ENCODE data around the gene KLHDC1. TPM values are rescaled to one million over a fixed set of nuclear protein-coding genes. Genes with fewer than 3 reads are reported as not detected.
"Not testable (repeated sequence)": the region's sequence is repeated elsewhere in the genome, so short reads cannot be mapped to it uniquely, and the experiment has no call there.

Gene KLHDC1
- total and polyA plus RNA-seq, 2 donors (not counting 1 experiment from before 2014, with no cell fraction given) = 3.0 to 11.7 TPM

GRCh38 chr14:49702725-49703124 lies 9.8 kb downstream of the KLHDC1 start:
- H4K20me1 ChIP-seq (ENCODE audit: control insufficient read depth, insufficient read depth, low read length, poor library complexity, severe bottlenecking) = no peaks in the 10 kb centered on the region
- DNase-seq (no peak), ATAC-seq (ENCODE audit: low read depth) (no peak)
- TF ChIP-seq, protein P1, sequence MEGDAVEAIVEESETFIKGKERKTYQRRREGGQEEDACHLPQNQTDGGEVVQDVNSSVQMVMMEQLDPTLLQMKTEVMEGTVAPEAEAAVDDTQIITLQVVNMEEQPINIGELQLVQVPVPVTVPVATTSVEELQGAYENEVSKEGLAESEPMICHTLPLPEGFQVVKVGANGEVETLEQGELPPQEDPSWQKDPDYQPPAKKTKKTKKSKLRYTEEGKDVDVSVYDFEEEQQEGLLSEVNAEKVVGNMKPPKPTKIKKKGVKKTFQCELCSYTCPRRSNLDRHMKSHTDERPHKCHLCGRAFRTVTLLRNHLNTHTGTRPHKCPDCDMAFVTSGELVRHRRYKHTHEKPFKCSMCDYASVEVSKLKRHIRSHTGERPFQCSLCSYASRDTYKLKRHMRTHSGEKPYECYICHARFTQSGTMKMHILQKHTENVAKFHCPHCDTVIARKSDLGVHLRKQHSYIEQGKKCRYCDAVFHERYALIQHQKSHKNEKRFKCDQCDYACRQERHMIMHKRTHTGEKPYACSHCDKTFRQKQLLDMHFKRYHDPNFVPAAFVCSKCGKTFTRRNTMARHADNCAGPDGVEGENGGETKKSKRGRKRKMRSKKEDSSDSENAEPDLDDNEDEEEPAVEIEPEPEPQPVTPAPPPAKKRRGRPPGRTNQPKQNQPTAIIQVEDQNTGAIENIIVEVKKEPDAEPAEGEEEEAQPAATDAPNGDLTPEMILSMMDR (IDR thresholded peaks at IDR 0.05) = no peak
- TF ChIP-seq EZH2 (IDR thresholded peaks at IDR 0.05; ENCODE audit: borderline replicate concordance, insufficient read depth, low read depth, low read length, poor library complexity, severe bottlenecking) = no peak
- H3K4me2 ChIP-seq (replicated peaks; ENCODE audit: low read depth, low read length, poor library complexity, severe bottlenecking) = no peak overlapping the region
- ChIA-PET CTCF (no interaction called here), POLR2A (no interaction called here)
- H3K27ac ChIP-seq (ENCODE audit: low read length in 2 of 2) = no peak overlapping the region
- no peaks in the 10 kb centered on the region for H3K9me3 ChIP-seq (ENCODE audit: control extremely low read depth in 1 of 3, control insufficient read depth in 2 of 3, insufficient read depth in 1 of 3, low read length in 2 of 3)
- Mint-ChIP-seq H3K9me3 (ENCODE audit: insufficient read depth) (no peaks in the 10 kb centered on the region), H3K4me3 (no peak overlapping the region), H3K4me1 (no peaks in the 10 kb centered on the region), H3K27me3 (no peaks in the 10 kb centered on the region), H3K27ac (no peak overlapping the region)
- 100% methylated on average over 1 of the region's 4 CpGs for WGBS (ENCODE audit: insufficient coverage)
- H3K27me3 ChIP-seq (replicated peaks in 1 of 4; ENCODE audit: control extremely low read depth in 1 of 4, control insufficient read depth in 3 of 4, insufficient read depth in 4 of 4, low read length in 3 of 4) = no peaks in the 10 kb centered on the region
- peaks cover 0 to 4% of the 10 kb centered on the region in 2 experiments for H3K36me3 ChIP-seq (replicated peaks in 1 of 2; ENCODE audit: control extremely low read depth in 1 of 2, control insufficient read depth in 1 of 2, extremely low read depth in 1 of 2, insufficient read depth in 2 of 2, low read length in 1 of 2)
- H3K79me2 ChIP-seq (ENCODE audit: control insufficient read depth, insufficient read depth, low read length) = no peaks in the 10 kb centered on the region
- intact Hi-C loops (cut with micrococcal nuclease) = no loop called here
- H3K4me3 ChIP-seq (ENCODE audit: control extremely low read depth in 1 of 5, extremely low read depth in 1 of 5, insufficient read depth in 1 of 5, low read depth in 2 of 5, low read length in 4 of 5) = no peak overlapping the region
- no peak overlapping the region for H3K9ac ChIP-seq (ENCODE audit: low read length)
- H2AFZ ChIP-seq (ENCODE audit: insufficient read depth, low read depth, low read length, poor library complexity, severe bottlenecking) = no peak overlapping the region
- H3K4me1 ChIP-seq (ENCODE audit: control insufficient read depth in 2 of 2, insufficient read depth in 2 of 2, low read length in 2 of 2) = no peaks in the 10 kb centered on the region

- TF ChIP-seq, protein P1 (IDR thresholded peaks at IDR 0.05) = no peak
- TF ChIP-seq EZH2 (IDR thresholded peaks at IDR 0.05; ENCODE audit: borderline replicate concordance, insufficient read depth, low read depth, low read length, poor library complexity, severe bottlenecking) = no peak
Measured at GRCh38 chr14:49703965-49704364, 11.0 kb downstream of the KLHDC1 start.

DNA sequence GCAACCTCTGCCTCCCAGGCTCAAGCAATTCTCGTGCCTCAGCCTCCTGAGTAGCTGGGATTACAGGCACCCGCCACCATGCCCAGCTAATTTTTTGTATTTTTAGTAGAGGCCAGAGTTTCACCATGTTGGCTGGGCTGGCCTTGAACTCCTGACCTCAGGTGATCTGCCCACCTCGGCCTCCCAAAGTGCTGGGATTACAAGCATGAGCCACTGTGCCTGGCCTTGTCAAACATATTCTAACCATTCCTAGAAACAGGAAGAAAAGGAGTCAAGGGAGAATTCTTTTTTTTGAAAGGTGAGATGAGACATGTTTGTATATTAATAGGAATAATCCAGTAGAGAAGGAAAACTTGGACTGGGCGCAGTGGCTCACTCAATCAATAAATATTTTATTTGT lies 11.6 kb downstream of the KLHDC1 start:
- DNase-seq; H3K4me2 ChIP-seq (replicated peaks; ENCODE audit: low read depth, low read length, poor library complexity, severe bottlenecking); ATAC-seq (ENCODE audit: low read depth); H3K27ac Mint-ChIP-seq; H3K9me3 Mint-ChIP-seq (ENCODE audit: insufficient read depth); H3K4me1 ChIP-seq (ENCODE audit: control insufficient read depth in 2 of 2, insufficient read depth in 2 of 2, low read length in 2 of 2); H4K20me1 ChIP-seq (ENCODE audit: control insufficient read depth, insufficient read depth, low read length, poor library complexity, severe bottlenecking); H2AFZ ChIP-seq (ENCODE audit: insufficient read depth, low read depth, low read length, poor library complexity, severe bottlenecking); POLR2A ChIA-PET; H3K27me3 ChIP-seq (replicated peaks in 1 of 4; ENCODE audit: control extremely low read depth in 1 of 4, control insufficient read depth in 3 of 4, insufficient read depth in 4 of 4, low read length in 3 of 4); CTCF ChIA-PET; H3K4me3 Mint-ChIP-seq; intact Hi-C loops (cut with micrococcal nuclease); H3K36me3 ChIP-seq (replicated peaks in 1 of 2; ENCODE audit: control extremely low read depth in 1 of 2, control insufficient read depth in 1 of 2, extremely low read depth in 1 of 2, insufficient read depth in 2 of 2, low read length in 1 of 2); H3K27ac ChIP-seq (ENCODE audit: low read length in 2 of 2); H3K9me3 ChIP-seq (ENCODE audit: control extremely low read depth in 1 of 3, control insufficient read depth in 2 of 3, insufficient read depth in 1 of 3, low read length in 2 of 3); H3K79me2 ChIP-seq (ENCODE audit: control insufficient read depth, insufficient read depth, low read length); H3K9ac ChIP-seq (ENCODE audit: low read length); H3K4me1 Mint-ChIP-seq; H3K4me3 ChIP-seq (ENCODE audit: control extremely low read depth in 1 of 5, extremely low read depth in 1 of 5, insufficient read depth in 1 of 5, low read depth in 2 of 5, low read length in 4 of 5); H3K27me3 Mint-ChIP-seq: not testable (repeated sequence)
- 94% methylated on average over 2 of the region's 4 CpGs for WGBS (ENCODE audit: insufficient coverage)

More at GRCh38 chr14:49703965-49704364, 11.0 kb downstream of the KLHDC1 start:
- WGBS (ENCODE audit: insufficient coverage) = no CpG with 5 or more reads among the region's 3 CpGs
- Histone ChIP-seq H4K20me1 (ENCODE audit: control insufficient read depth, insufficient read depth, low read length, poor library complexity, severe bottlenecking) (no peaks in the 10 kb centered on the region), H3K4me1 (ENCODE audit: control insufficient read depth in 2 of 2, insufficient read depth in 2 of 2, low read length in 2 of 2) (no peaks in the 10 kb centered on the region), H3K9ac (ENCODE audit: low read length) (no peak overlapping the region), H3K27ac (ENCODE audit: low read length in 2 of 2) (no peak overlapping the region), H3K79me2 (ENCODE audit: control insufficient read depth, insufficient read depth, low read length) (no peaks in the 10 kb centered on the region), H3K4me2 (replicated peaks; ENCODE audit: low read depth, low read length, poor library complexity, severe bottlenecking) (no peak overlapping the region), H3K36me3 (replicated peaks in 1 of 2; ENCODE audit: control extremely low read depth in 1 of 2, control insufficient read depth in 1 of 2, extremely low read depth in 1 of 2, insufficient read depth in 2 of 2, low read length in 1 of 2) (peaks cover 0 to 4% of the 10 kb centered on the region in 2 experiments), H3K27me3 (replicated peaks in 1 of 4; ENCODE audit: control extremely low read depth in 1 of 4, control insufficient read depth in 3 of 4, insufficient read depth in 4 of 4, low read length in 3 of 4) (no peaks in the 10 kb centered on the region), H2AFZ (ENCODE audit: insufficient read depth, low read depth, low read length, poor library complexity, severe bottlenecking) (no peak overlapping the region), H3K4me3 (ENCODE audit: control extremely low read depth in 1 of 5, extremely low read depth in 1 of 5, insufficient read depth in 1 of 5, low read depth in 2 of 5, low read length in 4 of 5) (no peak overlapping the region), H3K9me3 (ENCODE audit: control extremely low read depth in 1 of 3, control insufficient read depth in 2 of 3, insufficient read depth in 1 of 3, low read length in 2 of 3) (no peaks in the 10 kb centered on the region)
- H3K27me3 Mint-ChIP-seq = no peaks in the 10 kb centered on the region
- ATAC-seq (ENCODE audit: low read depth) (no peak), DNase-seq (no peak)
- no peaks in the 10 kb centered on the region for H3K9me3 Mint-ChIP-seq (ENCODE audit: insufficient read depth)
- CTCF ChIA-PET = no interaction called here
- intact Hi-C loops (cut with micrococcal nuclease) = no loop called here
- no peak overlapping the region for H3K4me3 Mint-ChIP-seq
- no peaks in the 10 kb centered on the region for H3K4me1 Mint-ChIP-seq
- POLR2A ChIA-PET = no interaction called here
- no peak overlapping the region for H3K27ac Mint-ChIP-seq
